HepG2 (cell line): ENCODE results near the gene RCC2. TPM values are rescaled to one million over a fixed set of nuclear protein-coding genes. Genes with fewer than 3 reads are reported as not detected.
A peak's percentile ranks its signal among the peaks of the same experiment; 100 is the strongest.

ENCODE experiments used
- ATAC-seq: fragments of 200-7000 bp; cut with Tn5 transposase; 3 replicates; pipeline ENCODE4 v1.9.1; 2020; ENCODE audit warnings: mild to moderate bottlenecking, moderate library complexity
- BruUV-seq: library from RNA; stranded (reverse); fragments of 400-500 nt; replicated peaks from 2 replicates; lab custom pipeline; 2021; lab: Mats Ljungman, UMichigan
- CTCF ChIA-PET: fragments of 300-600 bp; formaldehyde crosslinking; extraction: SDS; loops from one replicate; lab custom pipeline; 2021; ENCODE audit warnings: low total read pairs, inconsistent platforms, low intra/inter-chr PET ratio; lab: Yijun Ruan, JAX
- POLR2A ChIA-PET: fragments of 350-600 bp; sonication (Branson Sonifier 250); formaldehyde crosslinking; loops from one replicate; lab custom pipeline; 2020; ENCODE audit warnings: antibody characterized with exemption, inconsistent platforms; lab: Yijun Ruan, JAX
- DNase-seq: peaks from one replicate; pipeline ENCODE4 v3.0.0-alpha.2; 2015; ENCODE audit warnings: low spot score
- FAIRE-seq: peaks from 3 replicates; lab custom pipeline; 2011; peaks lifted over from hg19 to GRCh38; lab: Jason Lieb, UNC
- H2AFZ ChIP-seq: one replicate; pipeline ENCODE4 v1.6.1; 2011; ENCODE audit warnings: low read length, inconsistent platforms
- H3K27ac ChIP-seq: fragments of 300-600 bp; 3 replicates; pipeline ENCODE4 v1.8.0; 2011; ENCODE audit warnings: mixed run types, mild to moderate bottlenecking, mixed read lengths, low read length, inconsistent platforms; ENCODE audit not compliant: insufficient read depth; ENCODE audit errors: extremely low read length
- H3K27me3 ChIP-seq, 2 experiments: fragments of 200-600 bp in 1 of 2; 2 replicates in 1 of 2; 3 replicates in 1 of 2; pipeline versions ENCODE4 v1.6.0 to v1.8.0; 2011; ENCODE audit warnings: low read length in 2 of 2, mild to moderate bottlenecking in 2 of 2, moderate library complexity in 2 of 2, inconsistent platforms in 1 of 2; ENCODE audit not compliant: insufficient read depth in 2 of 2, control insufficient read depth in 1 of 2
- H3K36me3 ChIP-seq, 2 experiments: fragments of 200-600 bp in 1 of 2; replicated peaks in 1 of 2; 2 replicates in 1 of 2; 3 replicates in 1 of 2; pipeline versions ENCODE4 v1.5.1 to v1.8.0; 2011; ENCODE audit warnings: low read length in 2 of 2, inconsistent platforms in 1 of 2; ENCODE audit not compliant: insufficient read depth in 2 of 2, control insufficient read depth in 1 of 2
- H3K4me1 ChIP-seq: 2 replicates; pipeline ENCODE4 v1.5.1; 2012; ENCODE audit warnings: low read length, inconsistent platforms; ENCODE audit not compliant: insufficient read depth
- H3K4me2 ChIP-seq: 2 replicates; pipeline ENCODE4 v1.6.0; 2011; ENCODE audit warnings: low read depth, low read length, inconsistent platforms
- H3K4me3 ChIP-seq, 3 experiments: fragments of 200-600 bp in 1 of 3; sonication (generic), shearing (Covaris generic) in 1 of 3; replicated peaks in 1 of 3; 2 replicates each; pipeline ENCODE4 v1.5.1; 2011 to 2016; ENCODE audit warnings: low read length in 3 of 3, inconsistent platforms in 2 of 3, low read depth in 2 of 3, mild to moderate bottlenecking in 2 of 3, control low read depth in 1 of 3, mixed read lengths in 1 of 3; ENCODE audit not compliant: insufficient read depth in 1 of 3
- H3K79me2 ChIP-seq: one replicate; pipeline ENCODE4 v1.6.1; 2011; ENCODE audit warnings: low read length, inconsistent platforms; ENCODE audit not compliant: insufficient read depth
- H3K9ac ChIP-seq: 2 replicates; pipeline ENCODE4 v1.6.0; 2011; ENCODE audit warnings: mild to moderate bottlenecking, low read depth, low read length, inconsistent platforms; ENCODE audit not compliant: insufficient read depth
- H3K9me3 ChIP-seq: 2 replicates; pipeline ENCODE4 v1.5.1; 2012; ENCODE audit warnings: mild to moderate bottlenecking, low read length
- H4K20me1 ChIP-seq: 2 replicates; pipeline ENCODE4 v1.6.0; 2011; ENCODE audit warnings: inconsistent platforms, mild to moderate bottlenecking, low read length, moderate library complexity; ENCODE audit not compliant: insufficient read depth
- CBX5 ChIP-seq: sonication (generic); formaldehyde crosslinking; IDR thresholded peaks from 2 replicates; pipeline ENCODE4 v1.4.0; 2020; ENCODE audit warnings: missing genetic modification reagents, borderline replicate concordance
- ESRRA ChIP-seq: sonication (generic); formaldehyde crosslinking; IDR thresholded peaks from 2 replicates; pipeline ENCODE4 v1.5.1; 2020; ENCODE audit warnings: mild to moderate bottlenecking, low read depth, missing genetic modification reagents
- GATAD2A ChIP-seq: IDR thresholded peaks from 2 replicates; pipeline ENCODE4 v1.6.1; 2016
- HNF1A ChIP-seq, 2 experiments: sonication (generic) in 1 of 2; formaldehyde crosslinking in 1 of 2; IDR thresholded peaks; 2 replicates each; pipeline versions ENCODE4 v1.4.0 to v1.6.1; 2016 to 2020; ENCODE audit warnings: borderline replicate concordance in 1 of 2, low read depth in 1 of 2, mild to moderate bottlenecking in 1 of 2, missing genetic modification reagents in 1 of 2
- HOXA7 ChIP-seq: sonication (generic); formaldehyde crosslinking; IDR thresholded peaks from 2 replicates; pipeline ENCODE4 v1.8.1; 2022; ENCODE audit warnings: mild to moderate bottlenecking, missing genetic modification reagents, moderate library complexity
- NR2F2 ChIP-seq: IDR thresholded peaks from 2 replicates; pipeline ENCODE4 v1.6.1; 2012; ENCODE audit warnings: low read depth, inconsistent platforms, borderline replicate concordance
- PHF20 ChIP-seq: sonication (generic); formaldehyde crosslinking; IDR thresholded peaks from 2 replicates; pipeline ENCODE4 v1.5.0; 2020; ENCODE audit warnings: mild to moderate bottlenecking, missing genetic modification reagents
- RARA ChIP-seq: IDR thresholded peaks from 2 replicates; pipeline ENCODE4 v1.6.1; 2016; ENCODE audit warnings: missing genetic modification reagents, missing compliant biosample characterization
- SMAD1 ChIP-seq: sonication (generic); formaldehyde crosslinking; IDR thresholded peaks from 2 replicates; pipeline ENCODE4 v1.4.0; 2020; ENCODE audit warnings: missing genetic modification reagents, low read depth, mild to moderate bottlenecking, borderline replicate concordance
- ZNF468 ChIP-seq: sonication (generic); formaldehyde crosslinking; IDR thresholded peaks from 2 replicates; pipeline ENCODE4 v1.8.0; 2022; ENCODE audit warnings: mild to moderate bottlenecking, moderate library complexity, missing genetic modification reagents
- ZNF549 ChIP-seq: sonication (generic); formaldehyde crosslinking; IDR thresholded peaks from 2 replicates; pipeline ENCODE4 v1.5.0; 2020; ENCODE audit warnings: missing genetic modification reagents
- ZNF790 ChIP-seq: sonication (generic); formaldehyde crosslinking; IDR thresholded peaks from 2 replicates; pipeline ENCODE4 v1.8.0; 2022; ENCODE audit warnings: missing genetic modification reagents, mild to moderate bottlenecking, borderline replicate concordance
- WGBS: methylation state at CpG from one replicate; pipeline ENCODE4 v1.1.6; 2017; ENCODE audit warnings: low lambda C conversion rate; 5-methylcytosine and 5-hydroxymethylcytosine counted together
- in situ Hi-C: cut with HindIII; loops from 2 replicates; pipeline ENCODE4 v1.10.0; 2017; ENCODE audit warnings: low pct_unique_long_range_greater_than_20kb; ENCODE audit not compliant: extremely low pct_ligation_motif_present
- intact Hi-C: fragments of 100-400 bp; cut with micrococcal nuclease; formaldehyde crosslinking; loops from one replicate; pipeline ENCODE4 v1.10.0; 2022; ENCODE audit not compliant: unreplicated experiment
- polyA plus RNA-seq, 8 experiments: library from polyadenylated mRNA; depleted of rRNA in 3 of 8; stranded (reverse) in 7 of 8; unstranded in 1 of 8; fragments of >200 nt; fragmentation: Illumina TruSeq in 4 of 8; extraction: Trizol in 4 of 8; gene quantifications; 2 replicates each; pipeline versions ENCODE4 v1.2.1 to v1.2.3, GENCODE V29; 2011 to 2016; ENCODE audit warnings: low read depth in 4 of 8, missing spikeins in 1 of 8, mixed read lengths in 1 of 8; ENCODE audit not compliant: insufficient read depth in 1 of 8
- total RNA-seq, 5 experiments: library from RNA; depleted of rRNA; stranded (reverse); fragments of >200 nt; fragmentation: Illumina TruSeq; extraction: Trizol; gene quantifications; 2 replicates each; pipeline ENCODE4 v1.2.3, GENCODE V29; 2016; ENCODE audit warnings: low read depth in 1 of 5
- TF ChIP-seq, protein P1 (sequence below): IDR thresholded peaks from 2 replicates; pipeline ENCODE4 v1.4.0; 2020; ENCODE audit warnings: mild to moderate bottlenecking, missing genetic modification reagents
- TF ChIP-seq, protein P2 (sequence below): sonication (generic); formaldehyde crosslinking; IDR thresholded peaks from 2 replicates; pipeline ENCODE4 v1.4.0; 2020; ENCODE audit warnings: missing genetic modification reagents, low read depth, mild to moderate bottlenecking, borderline replicate concordance

The RCC2 gene
- total and polyA plus RNA-seq, 2 of the 13 experiments (the other 11 are each of a cell fraction or from before 2014, with no cell fraction given) = 20.5 to 55.8 TPM

DNA sequence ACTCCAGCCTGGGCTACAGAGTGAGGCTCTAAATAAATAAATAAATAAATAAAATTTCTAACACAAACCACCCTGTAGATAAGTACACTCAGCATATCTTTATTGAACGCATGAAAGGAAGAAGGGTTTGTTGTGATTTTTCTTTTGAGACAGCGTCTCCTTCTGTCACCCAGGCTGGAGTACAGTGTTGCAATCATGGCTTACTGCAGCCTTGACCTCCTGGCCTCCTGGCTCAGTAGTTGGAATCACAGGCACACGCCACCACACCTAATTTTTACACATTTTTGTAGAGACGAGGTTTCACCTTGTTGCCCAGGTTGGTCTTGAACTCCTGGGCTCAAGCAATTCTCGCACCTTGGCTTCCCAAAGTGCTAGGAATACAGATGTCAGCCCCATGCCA, 23.2 kb upstream of the RCC2 start (continued):
- TF ChIP-seq, protein P1, sequence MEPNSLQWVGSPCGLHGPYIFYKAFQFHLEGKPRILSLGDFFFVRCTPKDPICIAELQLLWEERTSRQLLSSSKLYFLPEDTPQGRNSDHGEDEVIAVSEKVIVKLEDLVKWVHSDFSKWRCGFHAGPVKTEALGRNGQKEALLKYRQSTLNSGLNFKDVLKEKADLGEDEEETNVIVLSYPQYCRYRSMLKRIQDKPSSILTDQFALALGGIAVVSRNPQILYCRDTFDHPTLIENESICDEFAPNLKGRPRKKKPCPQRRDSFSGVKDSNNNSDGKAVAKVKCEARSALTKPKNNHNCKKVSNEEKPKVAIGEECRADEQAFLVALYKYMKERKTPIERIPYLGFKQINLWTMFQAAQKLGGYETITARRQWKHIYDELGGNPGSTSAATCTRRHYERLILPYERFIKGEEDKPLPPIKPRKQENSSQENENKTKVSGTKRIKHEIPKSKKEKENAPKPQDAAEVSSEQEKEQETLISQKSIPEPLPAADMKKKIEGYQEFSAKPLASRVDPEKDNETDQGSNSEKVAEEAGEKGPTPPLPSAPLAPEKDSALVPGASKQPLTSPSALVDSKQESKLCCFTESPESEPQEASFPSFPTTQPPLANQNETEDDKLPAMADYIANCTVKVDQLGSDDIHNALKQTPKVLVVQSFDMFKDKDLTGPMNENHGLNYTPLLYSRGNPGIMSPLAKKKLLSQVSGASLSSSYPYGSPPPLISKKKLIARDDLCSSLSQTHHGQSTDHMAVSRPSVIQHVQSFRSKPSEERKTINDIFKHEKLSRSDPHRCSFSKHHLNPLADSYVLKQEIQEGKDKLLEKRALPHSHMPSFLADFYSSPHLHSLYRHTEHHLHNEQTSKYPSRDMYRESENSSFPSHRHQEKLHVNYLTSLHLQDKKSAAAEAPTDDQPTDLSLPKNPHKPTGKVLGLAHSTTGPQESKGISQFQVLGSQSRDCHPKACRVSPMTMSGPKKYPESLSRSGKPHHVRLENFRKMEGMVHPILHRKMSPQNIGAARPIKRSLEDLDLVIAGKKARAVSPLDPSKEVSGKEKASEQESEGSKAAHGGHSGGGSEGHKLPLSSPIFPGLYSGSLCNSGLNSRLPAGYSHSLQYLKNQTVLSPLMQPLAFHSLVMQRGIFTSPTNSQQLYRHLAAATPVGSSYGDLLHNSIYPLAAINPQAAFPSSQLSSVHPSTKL = 0 out of 2 replicates have a peak, but pooled peaks have one; percentile 11
- TF ChIP-seq GATAD2A = 0 out of 2 replicates have a peak, but pooled peaks have one; percentile 16
- TF ChIP-seq RARA (CRISPR knock-in tag) = peak; percentile 31; the same call in 1 of the 2 replicates
- 0 out of 2 replicates have a peak, but pooled peaks have one; percentile 50 for TF ChIP-seq NR2F2
- TF ChIP-seq PHF20 (CRISPR knock-in tag) = no peak

- Histone ChIP-seq H4K20me1 (no peaks in the 10 kb centered on the region), H3K4me3 (no peak overlapping the region), H3K4me1 (peaks cover 5% of the 10 kb centered on the region), H3K27ac (no peak overlapping the region), H3K4me2 (no peak overlapping the region), H2AFZ (no peak overlapping the region), H3K9me3 (no peaks in the 10 kb centered on the region), H3K27me3 (peaks cover 2 to 3% of the 10 kb centered on the region in 2 experiments; a peak in 2 of 5 replicates), H3K9ac (no peak overlapping the region), H3K36me3 (no peaks in the 10 kb centered on the region; a peak in 1 of 5 replicates), H3K79me2 (no peaks in the 10 kb centered on the region)
- in situ Hi-C loops = no loop called here
- CTCF ChIA-PET = no interaction called here
- FAIRE-seq (no peak), DNase-seq (no peak), ATAC-seq (no peak)
- intact Hi-C loops = no loop called here
- no TSS peak for BruUV-seq
- 46% methylated on average over 6 of the region's 10 CpGs for WGBS
- TF ChIP-seq HOXA7 (CRISPR knock-in tag) (no peak), ZNF549 (CRISPR knock-in tag) (no peak), CBX5 (CRISPR knock-in tag) (no peak), HNF1A (IDR thresholded peaks at IDR 0.05; ENCODE audit: low read depth) (no peak), HNF1A (CRISPR knock-in tag; IDR thresholded peaks at IDR 0.05; ENCODE audit: borderline replicate concordance) (no peak), ESRRA (no peak), ZNF468 (CRISPR knock-in tag) (no peak), ZNF790 (no peak), SMAD1 (no peak)
- TF ChIP-seq, protein P2, sequence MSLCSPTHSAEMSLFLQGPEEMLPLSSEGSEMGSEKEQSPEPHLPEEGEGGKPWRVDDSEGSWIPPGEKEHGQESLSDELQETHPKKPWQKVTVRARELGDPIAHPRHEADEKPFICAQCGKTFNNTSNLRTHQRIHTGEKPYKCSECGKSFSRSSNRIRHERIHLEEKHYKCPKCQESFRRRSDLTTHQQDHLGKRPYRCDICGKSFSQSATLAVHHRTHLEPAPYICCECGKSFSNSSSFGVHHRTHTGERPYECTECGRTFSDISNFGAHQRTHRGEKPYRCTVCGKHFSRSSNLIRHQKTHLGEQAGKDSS (CRISPR knock-in tag) = no peak
- TF ChIP-seq, all 625 proteins: peak for 0
- POLR2A ChIA-PET = no interaction called here
Observed at GRCh38 chr1:17460219-17460618, 20.7 kb upstream of the RCC2 start.
